ENCODE results near the gene RNF145.

RNF145 gene

GRCh38 chr5:159209438-159210209, at the start of gene RNF145:
RNF145 (minus strand) TSS chr5:159209553; CDS start chr5:159203617, 5,936 bp downstream.
- Histone ChIP-seq H3K79me2 (ENCODE audit: low read length) (peaks cover 46% of the 10 kb centered on the region), H3K9me2 (replicated peaks; ENCODE audit: insufficient read depth, low read length) (no peaks in the 10 kb centered on the region), H3K4me1 (ENCODE audit: low read length) (peaks cover 21% of the 10 kb centered on the region), H3K27ac (ENCODE audit: low read length) (peak within 1 kb of the TSS; percentile 86), H3K4me2 (ENCODE audit: low read depth, low read length) (peak within 1 kb of the TSS; percentile 86), H3K9ac (ENCODE audit: low read length) (peak within 1 kb of the TSS; percentile 84), H3K9me3 (replicated peaks; ENCODE audit: insufficient read depth, low read length) (no peaks in the 10 kb centered on the region), H3K4me3 (ENCODE audit: low read length) (peak within 1 kb of the TSS; percentile 93), H3K36me3 (replicated peaks; ENCODE audit: insufficient read depth, low read length) (no peaks in the 10 kb centered on the region), H2AFZ (ENCODE audit: low read length) (peak within 1 kb of the TSS; percentile 61), H3K27me3 (replicated peaks; ENCODE audit: insufficient read depth, low read length) (no peaks in the 10 kb centered on the region), H4K20me1 (ENCODE audit: insufficient read depth, low read length) (no peaks in the 10 kb centered on the region), H3F3A (ENCODE audit: insufficient read depth, low read length) (peaks cover 23% of the 10 kb centered on the region)
- DNase-seq = peak; percentile 87
- TF ChIP-seq EZH2phosphoT487 (IDR thresholded peaks at IDR 0.05; ENCODE audit: low read length) = no peak
- TF ChIP-seq CTCF (IDR thresholded peaks at IDR 0.05; ENCODE audit: low read length) = no peak
- no peak for TF ChIP-seq EZH2 (optimal IDR thresholded peaks at IDR 0.05; ENCODE audit: low read depth, low read length)

GRCh38 chr5:159258361-159258760, 49.0 kb upstream of the RNF145 start:
- Histone ChIP-seq H3K36me3 (replicated peaks; ENCODE audit: insufficient read depth, low read length) (no peaks in the 10 kb centered on the region), H3K27me3 (replicated peaks; ENCODE audit: insufficient read depth, low read length) (no peaks in the 10 kb centered on the region), H3K79me2 (ENCODE audit: low read length) (peaks cover 1% of the 10 kb centered on the region; the same call in 1 of the 2 replicates), H3K9ac (ENCODE audit: low read length) (no peak overlapping the region), H3K4me2 (ENCODE audit: low read depth, low read length) (no peak overlapping the region), H3K9me3 (replicated peaks; ENCODE audit: insufficient read depth, low read length) (no peaks in the 10 kb centered on the region), H3K4me3 (ENCODE audit: low read length) (no peak overlapping the region), H3K9me2 (replicated peaks; ENCODE audit: insufficient read depth, low read length) (no peaks in the 10 kb centered on the region), H3K4me1 (ENCODE audit: low read length) (no peaks in the 10 kb centered on the region), H4K20me1 (ENCODE audit: insufficient read depth, low read length) (no peaks in the 10 kb centered on the region), H3K27ac (ENCODE audit: low read length) (no peak overlapping the region), H3F3A (ENCODE audit: insufficient read depth, low read length) (peaks cover 5% of the 10 kb centered on the region; the same call in 1 of the 2 replicates), H2AFZ (ENCODE audit: low read length) (no peak overlapping the region)
- DNase-seq = no peak
- no peak for TF ChIP-seq CTCF (IDR thresholded peaks at IDR 0.05; ENCODE audit: low read length)
- TF ChIP-seq EZH2 (optimal IDR thresholded peaks at IDR 0.05; ENCODE audit: low read depth, low read length) = no peak
- no peak for TF ChIP-seq EZH2phosphoT487 (IDR thresholded peaks at IDR 0.05; ENCODE audit: low read length)

GRCh38 chr5:159257629-159258283, 48.4 kb upstream of the RNF145 start:
- H3K9me2 ChIP-seq (replicated peaks; ENCODE audit: insufficient read depth, low read length) = no peaks in the 10 kb centered on the region
- TF ChIP-seq EZH2 (optimal IDR thresholded peaks at IDR 0.05; ENCODE audit: low read depth, low read length) (no peak), CTCF (IDR thresholded peaks at IDR 0.05; ENCODE audit: low read length) (no peak), EZH2phosphoT487 (IDR thresholded peaks at IDR 0.05; ENCODE audit: low read length) (no peak)
- no peaks in the 10 kb centered on the region for H3K36me3 ChIP-seq (replicated peaks; ENCODE audit: insufficient read depth, low read length)
- H4K20me1 ChIP-seq (ENCODE audit: insufficient read depth, low read length) = no peaks in the 10 kb centered on the region
- H3K79me2 ChIP-seq (ENCODE audit: low read length) = no peaks in the 10 kb centered on the region
- H3K27ac ChIP-seq (ENCODE audit: low read length) = no peak overlapping the region
- no peaks in the 10 kb centered on the region for H3K9me3 ChIP-seq (replicated peaks; ENCODE audit: insufficient read depth, low read length)
- H3K27me3 ChIP-seq (replicated peaks; ENCODE audit: insufficient read depth, low read length) = no peaks in the 10 kb centered on the region
- H2AFZ ChIP-seq (ENCODE audit: low read length) = no peak overlapping the region
- no peak overlapping the region for H3K9ac ChIP-seq (ENCODE audit: low read length)
- H3K4me2 ChIP-seq (ENCODE audit: low read depth, low read length) = no peak overlapping the region
- peaks cover 2% of the 10 kb centered on the region; the same call in 1 of the 2 replicates for H3F3A ChIP-seq (ENCODE audit: insufficient read depth, low read length)
- no peak for DNase-seq
- H3K4me3 ChIP-seq (ENCODE audit: low read length) = no peak overlapping the region
- no peaks in the 10 kb centered on the region for H3K4me1 ChIP-seq (ENCODE audit: low read length)

Data from MM.1S (cell line).